HFF-Myc (cell line): ENCODE measurements around the gene SPAG8.
A peak's percentile ranks its signal among the peaks of the same experiment; 100 is the strongest.

Experiments used
- DNase-seq: peaks from one replicate; pipeline ENCODE4 v3.0.0-alpha.2; 2011; ENCODE audit warnings: low read depth; ENCODE audit errors: extremely low read depth
- H3K4me3 ChIP-seq: replicated peaks from 2 replicates; pipeline ENCODE4 v1.5.1; 2011; ENCODE audit warnings: low read depth, mild to moderate bottlenecking, control low read depth, low read length
- TF ChIP-seq, protein P1 (sequence below): IDR thresholded peaks from 2 replicates; pipeline ENCODE4 v1.5.1; 2012; ENCODE audit warnings: mild to moderate bottlenecking, low read depth, low read length, control low read depth; ENCODE audit errors: missing control alignments

Gene SPAG8

DNA sequence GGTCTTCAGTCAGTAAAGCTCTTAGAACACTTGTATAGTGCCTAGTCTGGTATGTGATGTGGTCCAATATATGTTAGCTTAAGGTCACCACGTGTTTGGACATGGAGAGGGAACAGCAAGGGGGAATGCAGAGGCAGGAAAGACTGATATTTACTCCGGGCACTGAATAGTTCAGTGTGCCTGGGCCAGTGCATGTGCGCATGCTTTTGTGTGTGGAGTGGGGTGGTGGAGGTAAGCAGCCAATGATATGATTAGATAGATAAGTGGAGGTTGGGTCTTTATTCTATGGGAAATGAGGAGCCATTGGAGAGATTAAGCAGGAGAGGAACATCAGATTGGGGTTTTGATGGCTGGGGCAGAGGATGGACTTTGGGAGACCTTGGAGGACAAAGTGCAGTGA is 44.1 kb upstream of the SPAG8 start:
- no peak for DNase-seq
- no peak overlapping the region for H3K4me3 ChIP-seq
- TF ChIP-seq, protein P1, sequence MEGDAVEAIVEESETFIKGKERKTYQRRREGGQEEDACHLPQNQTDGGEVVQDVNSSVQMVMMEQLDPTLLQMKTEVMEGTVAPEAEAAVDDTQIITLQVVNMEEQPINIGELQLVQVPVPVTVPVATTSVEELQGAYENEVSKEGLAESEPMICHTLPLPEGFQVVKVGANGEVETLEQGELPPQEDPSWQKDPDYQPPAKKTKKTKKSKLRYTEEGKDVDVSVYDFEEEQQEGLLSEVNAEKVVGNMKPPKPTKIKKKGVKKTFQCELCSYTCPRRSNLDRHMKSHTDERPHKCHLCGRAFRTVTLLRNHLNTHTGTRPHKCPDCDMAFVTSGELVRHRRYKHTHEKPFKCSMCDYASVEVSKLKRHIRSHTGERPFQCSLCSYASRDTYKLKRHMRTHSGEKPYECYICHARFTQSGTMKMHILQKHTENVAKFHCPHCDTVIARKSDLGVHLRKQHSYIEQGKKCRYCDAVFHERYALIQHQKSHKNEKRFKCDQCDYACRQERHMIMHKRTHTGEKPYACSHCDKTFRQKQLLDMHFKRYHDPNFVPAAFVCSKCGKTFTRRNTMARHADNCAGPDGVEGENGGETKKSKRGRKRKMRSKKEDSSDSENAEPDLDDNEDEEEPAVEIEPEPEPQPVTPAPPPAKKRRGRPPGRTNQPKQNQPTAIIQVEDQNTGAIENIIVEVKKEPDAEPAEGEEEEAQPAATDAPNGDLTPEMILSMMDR = no peak

- no peak for DNase-seq
- TF ChIP-seq, protein P1 = no peak
- no peak overlapping the region for H3K4me3 ChIP-seq
These were observed 42.2 kb upstream of the SPAG8 start for GRCh38 chr9:35854091-35854762.

DNA sequence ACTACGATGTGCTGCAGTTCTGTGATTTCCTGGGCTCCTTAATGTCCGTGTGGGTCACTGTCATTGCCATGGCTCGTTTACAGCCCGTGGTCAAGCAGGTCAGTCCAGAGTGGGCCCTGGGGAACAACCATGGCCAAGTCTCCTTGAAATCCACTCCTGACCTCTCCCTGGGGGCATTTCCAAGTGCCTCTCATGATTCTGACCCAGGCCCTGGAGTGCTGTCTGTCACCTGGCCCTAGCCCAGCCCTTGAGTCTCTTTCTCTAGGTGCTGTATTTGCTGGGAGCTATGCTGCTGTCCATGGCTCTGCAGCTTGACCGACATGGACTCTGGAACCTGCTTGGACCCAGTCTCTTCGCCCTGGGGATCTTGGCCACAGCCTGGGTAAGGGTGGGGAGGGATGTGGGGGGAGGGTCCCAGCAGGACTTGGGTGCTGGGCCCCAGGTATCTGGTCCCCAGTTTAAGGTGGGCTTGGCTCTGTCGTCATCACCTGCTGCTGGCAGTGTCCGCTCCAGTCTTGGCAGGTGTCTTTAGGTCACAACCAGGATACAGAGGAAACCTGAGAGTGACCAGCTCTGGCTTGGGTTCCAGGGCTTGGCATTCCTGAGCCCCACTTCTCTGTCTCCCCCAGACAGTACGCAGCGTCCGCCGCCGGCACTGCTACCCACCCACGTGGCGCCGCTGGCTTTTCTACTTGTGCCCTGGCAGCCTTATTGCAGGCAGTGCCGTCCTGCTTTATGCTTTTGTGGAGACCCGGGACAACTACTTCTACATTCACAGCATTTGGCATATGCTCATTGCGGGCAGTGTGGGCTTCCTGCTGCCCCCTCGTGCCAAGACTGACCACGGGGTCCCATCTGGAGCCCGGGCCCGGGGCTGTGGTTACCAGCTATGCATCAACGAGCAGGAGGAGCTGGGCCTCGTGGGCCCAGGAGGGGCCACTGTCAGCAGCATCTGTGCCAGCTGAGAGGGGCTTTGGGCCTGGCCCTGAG is 41.1 kb upstream of the SPAG8 start:
- DNase-seq = no peak
- H3K4me3 ChIP-seq = no peak overlapping the region
- TF ChIP-seq, protein P1 = no peak

GRCh38 chr9:35852267-35852815 is 40.3 kb upstream of the SPAG8 start:
- no peak overlapping the region for H3K4me3 ChIP-seq
- TF ChIP-seq, protein P1 = no peak
- DNase-seq = no peak

DNA sequence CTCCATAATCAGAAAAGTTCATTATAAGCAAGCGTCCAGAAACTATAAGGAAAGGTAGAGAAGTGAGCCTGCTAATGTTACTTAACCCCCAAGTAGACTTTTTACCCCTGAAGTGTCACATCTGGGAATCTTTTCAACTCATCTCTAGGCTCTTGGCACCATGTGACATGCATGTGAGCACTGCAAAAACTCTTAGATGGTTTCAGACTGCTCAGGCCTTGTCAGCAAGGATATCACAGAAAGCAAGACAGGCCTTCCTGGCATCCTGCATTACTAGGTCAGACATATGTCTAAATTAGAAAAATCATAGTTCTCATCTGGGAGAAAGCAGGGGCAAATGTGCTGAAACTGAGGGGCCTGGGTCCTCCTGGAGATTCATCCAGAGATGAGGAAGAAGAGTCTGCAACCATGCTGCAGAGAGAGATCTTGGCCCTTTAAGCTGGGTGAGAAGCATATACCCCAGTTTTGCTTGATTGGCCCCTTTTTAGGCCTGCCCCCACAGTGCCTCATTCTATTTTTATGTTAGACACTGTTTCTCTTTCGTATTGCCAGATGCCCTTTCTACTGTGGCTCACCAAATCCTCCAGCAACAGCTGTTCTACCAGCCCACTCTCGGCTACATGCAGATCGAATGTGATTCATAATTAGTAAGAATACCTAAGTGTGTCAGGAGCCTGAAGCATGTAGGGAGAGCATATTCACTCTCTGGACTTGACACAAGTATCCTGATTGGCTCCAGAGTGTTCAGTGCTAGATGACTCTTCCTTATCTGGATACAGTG is 35.9 kb upstream of the SPAG8 start:
- TF ChIP-seq, protein P1 = no peak
- no peak overlapping the region for H3K4me3 ChIP-seq
- DNase-seq = peak; percentile 58

DNA sequence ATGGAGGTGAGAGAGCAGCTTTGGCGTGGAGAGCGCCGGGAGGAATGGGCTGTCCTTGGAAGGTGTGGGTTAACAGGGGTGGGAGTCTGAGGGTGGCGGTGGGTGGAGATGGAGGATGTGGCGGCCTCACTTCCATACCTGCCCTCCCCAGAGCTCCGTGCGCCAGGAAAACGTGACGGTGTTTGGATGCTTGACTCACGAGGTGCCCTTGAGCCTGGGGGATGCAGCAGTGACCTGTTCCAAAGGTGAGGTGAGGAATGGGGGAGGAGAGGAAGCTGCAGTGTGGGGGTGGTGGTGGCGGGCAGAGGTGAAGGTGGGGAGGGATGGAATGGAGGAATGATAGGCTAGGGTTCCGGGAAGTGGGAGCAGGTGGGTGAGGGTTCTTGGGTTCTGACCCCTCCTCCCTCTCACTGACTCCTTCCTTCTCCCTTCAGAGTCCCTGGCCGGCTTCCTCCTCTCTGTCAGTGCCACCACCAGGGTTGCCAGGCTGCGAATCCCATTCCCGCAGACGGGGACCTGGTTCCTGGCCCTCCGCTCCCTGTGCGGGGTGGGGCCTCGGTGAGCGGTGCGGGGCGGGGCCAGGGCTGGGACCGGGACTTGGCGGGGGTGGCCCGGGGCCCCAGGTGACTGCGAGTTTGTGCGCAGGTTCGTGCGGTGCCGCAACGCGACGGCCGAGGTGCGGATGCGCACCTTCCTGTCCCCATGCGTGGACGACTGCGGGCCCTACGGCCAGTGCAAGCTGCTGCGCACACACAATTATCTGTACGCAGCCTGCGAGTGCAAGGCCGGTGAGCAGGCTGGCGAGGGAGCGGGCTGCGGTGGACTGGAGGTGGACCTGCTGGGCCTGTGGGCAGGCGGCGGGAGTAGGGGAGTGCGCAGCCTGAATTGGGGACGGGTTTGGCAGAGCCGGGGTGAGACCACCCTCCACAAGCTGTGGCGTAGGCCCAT is 34.0 kb upstream of the SPAG8 start:
- no peak for DNase-seq
- no peak overlapping the region for H3K4me3 ChIP-seq
- TF ChIP-seq, protein P1 = no peak
